Left cardiac atrium (tissue), 4 donors: Measurements from ENCODE around the gene TRIM28. TPM values are rescaled to one million over a fixed set of nuclear protein-coding genes. Genes with fewer than 3 reads are reported as not detected.
A peak's percentile ranks its signal among the peaks of the same experiment; 100 is the strongest.
"Not testable (repeated sequence)": the region's sequence is repeated elsewhere in the genome, so short reads cannot be mapped to it uniquely, and the experiment has no call there.

Experiments
- ATAC-seq, 2 donors: fragments of 200-7000 bp; cut with Tn5 transposase; one replicate each; pipeline ENCODE4 v1.9.1; 2020; ENCODE audit warnings: mild to moderate bottlenecking in 2 of 2, moderate library complexity in 2 of 2
- DNase-seq: peaks from one replicate; pipeline ENCODE4 v3.0.0-alpha.2; 2020
- intact Hi-C, 2 donors: fragments of 100-400 bp; cut with DNase I; formaldehyde crosslinking; loops; one replicate each; pipeline versions ENCODE4 v1.14.1 to v1.15.1; 2022 to 2023
- total RNA-seq, 2 donors: library from RNA; stranded (reverse); fragmentation: NEBNext Ultra II Directional; extraction: Animal tissue kit (Norgen Biotek cat#: 25700); gene quantifications; one replicate each; pipeline ENCODE4 v1.2.1, GENCODE V29; 2021
- donor health status: DM: no; HTN: yes; CAD: no.
- donor health status: DM: no; HTN: yes; CAD: no; lungs with severe emphysema.
- donor health status: DM: yes; HTN: yes; CAD: no.
- donor health status: Dilated cardiomyopathy.

Gene TRIM28
- total RNA-seq, 2 donors from 2014 or later = 135 to 150 TPM

- no peak for ATAC-seq
- DNase-seq = no peak
- intact Hi-C loops = no loop called here
Measured at GRCh38 chr19:58516964-58517833, 26.7 kb upstream of the TRIM28 start.

DNA sequence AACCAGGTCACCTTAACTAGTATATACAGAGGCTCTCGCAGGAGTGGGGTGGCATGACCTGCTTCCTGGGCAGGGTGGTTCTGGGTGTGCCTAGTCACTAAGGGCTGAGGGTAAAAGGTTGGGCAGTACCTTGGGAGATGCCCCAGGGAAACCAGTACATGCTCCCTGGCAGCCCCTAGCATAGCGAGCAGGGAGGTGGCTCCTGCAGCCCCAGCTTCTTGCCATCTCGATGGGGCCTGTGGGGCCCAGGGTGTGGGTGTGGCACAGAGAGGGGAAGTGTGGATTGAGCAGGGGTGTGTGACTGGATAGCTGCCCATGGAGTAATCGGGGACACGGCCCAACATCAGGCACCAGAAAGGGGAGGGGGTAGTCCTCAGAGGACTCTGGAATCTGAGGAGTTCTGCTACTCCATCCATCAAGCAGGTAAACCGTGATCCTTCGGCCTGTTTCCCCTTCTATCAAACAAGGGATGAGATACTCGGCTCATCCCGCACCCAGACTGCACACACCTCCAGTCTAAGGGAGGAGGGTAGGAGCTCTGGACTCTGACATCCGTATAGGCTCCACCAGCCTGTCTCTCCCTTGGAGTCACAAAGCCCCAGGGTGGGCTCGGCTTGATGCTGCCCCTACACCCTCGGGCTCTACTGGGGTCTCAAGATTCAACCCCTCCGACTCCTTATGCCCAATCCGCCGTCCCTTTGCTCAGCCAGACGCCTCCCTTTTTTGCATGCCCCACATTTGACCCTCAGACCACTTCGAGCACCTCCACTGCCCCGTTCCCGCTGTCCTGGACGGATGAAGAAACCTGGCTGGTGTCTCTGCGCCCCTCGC is 25.4 kb upstream of the TRIM28 start:
- DNase-seq (no peak), ATAC-seq (no peak)
- intact Hi-C loops = no loop called here

DNA sequence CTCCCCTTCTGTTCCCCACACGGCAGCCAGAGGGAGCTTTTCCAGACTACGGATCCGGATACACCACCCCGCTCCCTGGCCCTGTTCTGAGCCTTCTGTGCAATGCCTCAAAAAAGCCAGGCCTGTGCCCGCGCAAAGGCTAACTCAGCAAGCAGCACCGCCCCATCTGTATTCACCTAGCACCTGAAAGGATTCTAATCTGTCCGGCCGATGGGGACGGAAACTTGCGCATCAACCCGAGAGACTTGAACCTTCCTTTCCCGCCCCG is 24.8 kb upstream of the TRIM28 start:
- DNase-seq = peak; percentile 75
- intact Hi-C loops = no loop called here
- ATAC-seq = peak; percentile 67 to 72

- intact Hi-C loops = no loop called here
- DNase-seq (peak; percentile 92), ATAC-seq (peak; percentile 90 to 94)
Measured at GRCh38 chr19:58519355-58520256, 24.3 kb upstream of the TRIM28 start, which contains the start of gene ZBTB45. Gene ZBTB45 (minus strand): TSS chr19:58519810. CDS start chr19:58517673, 2,137 bp downstream.

GRCh38 chr19:58520257-58520599 is 23.6 kb upstream of the TRIM28 start:
- ATAC-seq = peak in 1 of 2 donors; percentile 41

GRCh38 chr19:58521651-58522050 is 22.2 kb upstream of the TRIM28 start:
- intact Hi-C loops = no loop called here
- ATAC-seq (no peak), DNase-seq (no peak)

More at GRCh38 chr19:58520257-58520599, 23.6 kb upstream of the TRIM28 start:
- no peak for DNase-seq
- intact Hi-C loops = no loop called here

DNA sequence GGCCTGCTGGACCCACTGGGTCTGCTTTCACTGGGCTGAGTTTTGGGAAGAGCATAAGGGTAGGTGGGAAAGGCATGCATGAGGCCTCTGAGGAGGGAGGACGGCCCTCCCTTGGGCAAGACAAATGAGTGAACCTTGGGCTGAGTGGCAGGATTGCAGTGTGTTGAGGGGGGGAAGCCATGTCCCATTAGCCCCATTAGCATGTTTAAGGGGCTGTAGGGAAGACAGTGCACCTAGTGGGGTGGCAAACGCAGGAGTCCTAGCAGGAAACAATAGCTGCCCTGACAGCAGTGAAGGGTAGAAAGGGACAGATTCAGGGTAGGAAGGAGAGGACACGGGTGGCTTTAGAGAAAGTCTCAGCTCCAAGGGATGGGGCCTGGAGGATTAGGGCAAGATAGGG is 21.2 kb upstream of the TRIM28 start:
- no peak for DNase-seq
- no peak for ATAC-seq
- intact Hi-C loops = no loop called here

DNA sequence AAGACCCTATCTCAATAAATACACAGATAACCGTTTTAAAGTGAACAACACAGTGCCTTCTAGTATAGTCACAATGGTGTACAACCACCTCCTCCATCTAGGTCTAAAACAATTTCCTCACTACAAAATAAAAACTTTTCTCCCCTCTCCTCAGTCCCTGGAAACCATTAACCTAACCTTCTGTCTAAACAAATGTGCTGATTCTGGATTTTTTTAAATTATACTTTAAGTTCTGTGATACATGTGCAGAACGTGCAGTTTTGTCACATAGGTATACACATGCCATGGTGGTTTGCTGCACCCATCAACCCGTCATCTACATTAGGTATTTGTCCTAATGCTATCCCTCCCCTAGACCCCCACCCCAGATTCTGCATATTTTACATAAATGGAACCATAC is 14.5 kb upstream of the TRIM28 start:
- DNase-seq = no peak
- intact Hi-C loops = no loop called here
- no peak for ATAC-seq

DNA sequence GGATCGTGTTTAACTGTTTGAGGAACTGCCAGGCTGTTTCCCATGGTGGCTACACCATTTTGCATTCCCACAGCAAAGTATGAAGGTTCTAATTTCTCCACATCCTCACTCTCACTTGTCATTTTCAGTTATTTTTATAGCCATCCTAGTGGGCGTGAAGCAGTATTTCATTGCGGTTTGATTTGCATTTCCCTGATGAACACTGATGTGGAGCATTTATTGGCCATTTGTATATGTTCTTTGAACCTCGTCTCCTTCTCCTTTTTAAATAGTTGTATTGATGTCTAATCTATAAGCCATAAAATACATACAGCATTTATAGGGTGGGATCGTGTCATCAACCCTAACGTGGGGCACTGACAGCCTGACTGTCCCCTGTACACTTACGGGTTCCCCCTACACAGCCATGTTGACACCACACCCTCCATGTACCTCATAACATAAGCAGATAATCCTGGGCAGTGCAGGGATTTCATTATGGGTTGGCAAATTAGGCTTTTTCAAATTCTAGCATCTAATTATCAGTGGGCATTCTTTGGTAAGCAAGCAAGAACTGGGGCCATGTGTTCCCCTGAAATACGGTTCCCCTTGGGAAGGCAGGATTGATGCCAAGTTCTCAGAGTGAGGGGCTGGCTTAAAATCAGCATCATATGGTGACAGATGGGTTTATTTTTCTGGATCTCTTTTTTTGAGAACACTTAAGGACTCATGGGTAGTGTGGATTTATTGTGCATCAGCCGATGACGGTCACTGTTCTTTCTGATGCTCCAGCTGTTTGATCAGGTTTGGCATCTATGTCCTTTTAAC is 12.6 kb upstream of the TRIM28 start:
- ATAC-seq = no peak
- no peak for DNase-seq
- intact Hi-C loops = no loop called here

DNA sequence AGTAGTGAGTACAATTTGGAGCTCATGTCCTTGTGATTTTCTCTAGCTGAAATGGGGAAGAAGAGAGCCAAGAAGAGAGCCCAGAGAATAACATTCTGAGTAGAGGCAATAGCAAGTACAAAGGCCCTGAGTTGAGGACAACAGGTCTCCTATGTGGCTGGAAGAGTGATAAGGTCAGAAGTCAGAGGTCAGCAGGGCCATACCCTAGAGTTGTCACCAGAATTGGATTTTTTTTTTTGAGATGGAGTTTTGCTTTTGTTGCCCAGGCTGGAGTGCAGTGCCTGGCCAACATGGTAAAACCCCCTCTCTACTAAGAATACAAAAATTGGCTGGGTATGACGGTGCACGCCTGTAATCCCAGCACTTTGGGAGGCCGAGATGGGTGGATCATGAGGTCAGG is 8.0 kb upstream of the TRIM28 start:
- ATAC-seq (no peak), DNase-seq (no peak)
- intact Hi-C loops = no loop called here

- intact Hi-C loops = no loop called here
- DNase-seq (no peak), ATAC-seq (peak in 1 of 2 donors; percentile 12)
Measured at GRCh38 chr19:58536852-58537798, 6.7 kb upstream of the TRIM28 start.

GRCh38 chr19:58538257-58539168 is 5.4 kb upstream of the TRIM28 start:
- ATAC-seq (peak; percentile 79 to 95), DNase-seq (peak; percentile 80)
- intact Hi-C loops = no loop called here

DNA sequence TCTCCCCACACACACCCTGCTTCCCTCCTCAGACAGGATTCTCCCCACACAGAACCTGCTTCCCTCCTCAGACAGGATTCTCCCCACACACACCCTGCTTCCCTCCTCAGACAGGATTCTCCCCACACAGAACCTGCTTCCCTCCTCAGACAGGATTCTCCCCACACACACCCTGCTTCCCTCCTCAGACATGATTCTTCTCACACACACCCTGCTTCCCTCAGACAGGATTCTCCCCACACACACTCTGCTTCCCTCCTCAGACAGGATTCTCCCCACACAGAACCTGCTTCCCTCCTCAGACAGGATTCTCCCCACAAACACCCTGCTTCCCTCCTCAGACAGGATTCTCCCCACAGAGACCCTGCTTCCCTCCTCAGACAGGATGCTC is 4.7 kb upstream of the TRIM28 start:
- intact Hi-C loops, DNase-seq, ATAC-seq: not testable (repeated sequence)

- DNase-seq, ATAC-seq, intact Hi-C loops: not testable (repeated sequence)
Measured at GRCh38 chr19:58542641-58543372, 1.1 kb upstream of the TRIM28 start.

GRCh38 chr19:58544591-58545285 is 874 bp downstream of the TRIM28 start:
- peak; percentile 58 for DNase-seq
- peak; percentile 5 to 47 for ATAC-seq
- intact Hi-C loops = no loop called here
